NCI-H524 (cell line): ENCODE data around the gene DTNB.

Experiments
- DNase-seq, 2 experiments: peaks; one replicate each; lab custom pipeline; 2025; lab: John Stamatoyannopoulos, UW

The DTNB gene

GRCh38 chr2:25499157-25499556, 174.2 kb downstream of the DTNB start:
- DNase-seq = no peak

- DNase-seq = no peak
Measured at GRCh38 chr2:25497918-25498407, 175.4 kb downstream of the DTNB start.

GRCh38 chr2:25497229-25497917, 176.0 kb downstream of the DTNB start:
- DNase-seq = no peak

- no peak for DNase-seq
Measured at GRCh38 chr2:25494616-25495015, 178.8 kb downstream of the DTNB start.

GRCh38 chr2:25493207-25493606, 180.2 kb downstream of the DTNB start:
- no peak for DNase-seq

- DNase-seq = peak in 1 of 2 experiments; percentile 45
Measured at GRCh38 chr2:25492726-25493125, 180.7 kb downstream of the DTNB start.

GRCh38 chr2:25491966-25492532, 181.3 kb downstream of the DTNB start:
- peak; percentile 46 to 77 for DNase-seq

- DNase-seq = no peak
Measured at GRCh38 chr2:25491003-25491696, 182.2 kb downstream of the DTNB start.

- no peak for DNase-seq
Measured at GRCh38 chr2:25490217-25490616, 183.2 kb downstream of the DTNB start.

GRCh38 chr2:25489631-25490030, 183.7 kb downstream of the DTNB start:
- no peak for DNase-seq

GRCh38 chr2:25483607-25484266, 189.6 kb downstream of the DTNB start:
- DNase-seq = peak in 1 of 2 experiments; percentile 18

GRCh38 chr2:25482341-25482740, 191.0 kb downstream of the DTNB start:
- DNase-seq = no peak

- DNase-seq = no peak
Measured at GRCh38 chr2:25481381-25482300, 191.7 kb downstream of the DTNB start.

- DNase-seq = no peak
Measured at GRCh38 chr2:25480561-25480960, 192.8 kb downstream of the DTNB start.

- DNase-seq = no peak
Measured at GRCh38 chr2:25479761-25480160, 193.6 kb downstream of the DTNB start.

GRCh38 chr2:25478736-25479135, 194.6 kb downstream of the DTNB start:
- DNase-seq = no peak

- DNase-seq = peak; percentile 67 to 93
Measured at GRCh38 chr2:25473758-25474340, 199.5 kb downstream of the DTNB start.

GRCh38 chr2:25473131-25473530, 200.2 kb downstream of the DTNB start:
- no peak for DNase-seq

GRCh38 chr2:25470806-25471205, 202.6 kb downstream of the DTNB start:
- no peak for DNase-seq

GRCh38 chr2:25467743-25468142, 205.6 kb downstream of the DTNB start:
- DNase-seq = no peak

- no peak for DNase-seq
Measured at GRCh38 chr2:25462021-25462420, 211.4 kb downstream of the DTNB start.
